Measurements from ENCODE around the gene TPRG1L. TPM values are rescaled to one million over a fixed set of nuclear protein-coding genes. Genes with fewer than 3 reads are reported as not detected.

The TPRG1L gene
- total and polyA plus RNA-seq, 3 donors from 2014 or later = 30.6 to 40.9 (median 33.3) TPM

GRCh38 chr1:3657096-3657475, 32.3 kb downstream of the TPRG1L start:
- no peak for TF ChIP-seq POLR2A (IDR thresholded peaks at IDR 0.05)
- TF ChIP-seq, protein P1, sequence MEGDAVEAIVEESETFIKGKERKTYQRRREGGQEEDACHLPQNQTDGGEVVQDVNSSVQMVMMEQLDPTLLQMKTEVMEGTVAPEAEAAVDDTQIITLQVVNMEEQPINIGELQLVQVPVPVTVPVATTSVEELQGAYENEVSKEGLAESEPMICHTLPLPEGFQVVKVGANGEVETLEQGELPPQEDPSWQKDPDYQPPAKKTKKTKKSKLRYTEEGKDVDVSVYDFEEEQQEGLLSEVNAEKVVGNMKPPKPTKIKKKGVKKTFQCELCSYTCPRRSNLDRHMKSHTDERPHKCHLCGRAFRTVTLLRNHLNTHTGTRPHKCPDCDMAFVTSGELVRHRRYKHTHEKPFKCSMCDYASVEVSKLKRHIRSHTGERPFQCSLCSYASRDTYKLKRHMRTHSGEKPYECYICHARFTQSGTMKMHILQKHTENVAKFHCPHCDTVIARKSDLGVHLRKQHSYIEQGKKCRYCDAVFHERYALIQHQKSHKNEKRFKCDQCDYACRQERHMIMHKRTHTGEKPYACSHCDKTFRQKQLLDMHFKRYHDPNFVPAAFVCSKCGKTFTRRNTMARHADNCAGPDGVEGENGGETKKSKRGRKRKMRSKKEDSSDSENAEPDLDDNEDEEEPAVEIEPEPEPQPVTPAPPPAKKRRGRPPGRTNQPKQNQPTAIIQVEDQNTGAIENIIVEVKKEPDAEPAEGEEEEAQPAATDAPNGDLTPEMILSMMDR (IDR thresholded peaks at IDR 0.05) = no peak
- WGBS, 2 donors = 70 to 76% methylated on average over 6 of the region's 6 CpGs

DNA sequence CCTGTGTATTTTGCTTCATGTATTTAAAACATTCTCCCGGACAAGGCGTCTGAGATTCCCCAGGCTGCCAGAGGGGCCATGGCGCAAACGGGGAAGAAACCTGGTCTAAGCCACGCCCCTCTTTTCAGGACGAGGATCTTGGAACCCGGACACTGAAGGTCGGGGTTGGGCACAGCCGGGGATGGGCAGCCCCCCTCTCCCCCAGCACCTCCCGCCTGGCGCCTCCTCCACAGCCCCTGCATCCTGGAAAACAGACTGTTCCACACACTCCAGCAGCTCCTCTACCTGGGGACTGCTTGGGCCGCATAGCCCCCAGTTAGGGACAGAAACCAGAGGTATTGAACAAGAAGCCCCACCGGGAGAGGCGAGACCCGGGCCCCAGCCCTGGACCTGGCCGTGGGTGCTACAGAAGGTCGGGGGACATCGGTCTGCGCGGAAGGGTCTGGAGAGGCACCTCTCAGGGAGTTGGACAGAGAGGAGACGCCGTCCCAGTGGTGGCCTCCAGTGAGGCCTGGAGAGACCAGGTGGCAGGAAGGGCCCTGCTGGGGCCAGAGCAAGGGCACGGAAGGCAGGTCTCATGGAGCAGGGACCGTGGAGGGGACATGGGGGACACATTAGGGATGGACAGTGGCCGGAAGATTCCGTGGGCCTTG, 32.9 kb downstream of the TPRG1L start:
- H3K9me3 ChIP-seq = no peaks in the 10 kb centered on the region
- H3K4me1 ChIP-seq = no peaks in the 10 kb centered on the region
- no peak overlapping the region for H3K27ac ChIP-seq
- WGBS, 2 donors = 83 to 84% methylated on average over 19 to 26 of the region's 26 CpGs
- no peak for DNase-seq
- intact Hi-C loops (cut with DNase I; ENCODE audit: low total_unique reads) = no loop called here
- no peaks in the 10 kb centered on the region for H3K36me3 ChIP-seq (ENCODE audit: low read depth, missing control alignments)
- H3K4me3 ChIP-seq = no peak overlapping the region
- no peaks in the 10 kb centered on the region for H3K27me3 ChIP-seq
- TF ChIP-seq POLR2A (IDR thresholded peaks at IDR 0.05) = no peak
- TF ChIP-seq, protein P1 (IDR thresholded peaks at IDR 0.05) = no peak

More at GRCh38 chr1:3657096-3657475, 32.3 kb downstream of the TPRG1L start:
- DNase-seq = no peak
- Histone ChIP-seq H3K27ac (no peak overlapping the region), H3K4me3 (no peak overlapping the region), H3K9me3 (no peaks in the 10 kb centered on the region), H3K4me1 (no peaks in the 10 kb centered on the region), H3K27me3 (no peaks in the 10 kb centered on the region), H3K36me3 (ENCODE audit: low read depth, missing control alignments) (no peaks in the 10 kb centered on the region)
- intact Hi-C loops (cut with DNase I; ENCODE audit: low total_unique reads) = no loop called here

GRCh38 chr1:3658231-3658615, 33.4 kb downstream of the TPRG1L start:
- Histone ChIP-seq H3K9me3 (no peaks in the 10 kb centered on the region), H3K36me3 (ENCODE audit: low read depth, missing control alignments) (no peaks in the 10 kb centered on the region), H3K27me3 (no peaks in the 10 kb centered on the region), H3K4me3 (no peak overlapping the region), H3K4me1 (no peaks in the 10 kb centered on the region), H3K27ac (no peak overlapping the region)
- 56 to 66% methylated on average over 14 of the region's 14 CpGs for WGBS, 2 donors
- no peak for DNase-seq
- intact Hi-C loops (cut with DNase I; ENCODE audit: low total_unique reads) = no loop called here
- no peak for TF ChIP-seq POLR2A (IDR thresholded peaks at IDR 0.05)
- TF ChIP-seq, protein P1 (IDR thresholded peaks at IDR 0.05) = no peak

DNA sequence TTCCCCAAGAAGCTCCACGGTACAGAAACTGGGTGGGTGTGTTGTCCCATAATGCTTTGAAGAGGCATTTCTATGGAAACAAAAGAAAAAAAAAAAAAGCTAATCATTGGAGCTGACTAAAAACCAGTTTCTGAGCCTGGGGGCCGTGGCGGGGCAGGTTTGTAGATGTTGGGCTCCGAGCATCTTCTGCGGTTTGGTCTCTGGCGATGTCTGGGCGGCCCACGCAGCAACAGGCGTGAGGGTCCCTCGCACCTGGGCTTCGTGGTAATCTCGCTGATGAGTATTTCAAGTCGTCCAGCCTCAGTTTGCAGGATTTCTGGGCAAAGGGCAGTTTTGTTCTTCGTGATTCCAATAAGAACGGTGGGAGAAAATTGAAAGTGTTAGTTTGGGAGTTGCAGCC, 34.3 kb downstream of the TPRG1L start:
- Histone ChIP-seq H3K4me1 (no peaks in the 10 kb centered on the region), H3K4me3 (no peak overlapping the region), H3K27me3 (no peaks in the 10 kb centered on the region), H3K36me3 (ENCODE audit: low read depth, missing control alignments) (no peaks in the 10 kb centered on the region), H3K9me3 (no peaks in the 10 kb centered on the region), H3K27ac (no peak overlapping the region)
- 75 to 88% methylated on average over 15 of the region's 15 CpGs for WGBS, 2 donors
- TF ChIP-seq POLR2A (IDR thresholded peaks at IDR 0.05) = no peak
- TF ChIP-seq, protein P1 (IDR thresholded peaks at IDR 0.05) = no peak
- DNase-seq = no peak
- intact Hi-C loops (cut with DNase I; ENCODE audit: low total_unique reads) = no loop called here

DNA sequence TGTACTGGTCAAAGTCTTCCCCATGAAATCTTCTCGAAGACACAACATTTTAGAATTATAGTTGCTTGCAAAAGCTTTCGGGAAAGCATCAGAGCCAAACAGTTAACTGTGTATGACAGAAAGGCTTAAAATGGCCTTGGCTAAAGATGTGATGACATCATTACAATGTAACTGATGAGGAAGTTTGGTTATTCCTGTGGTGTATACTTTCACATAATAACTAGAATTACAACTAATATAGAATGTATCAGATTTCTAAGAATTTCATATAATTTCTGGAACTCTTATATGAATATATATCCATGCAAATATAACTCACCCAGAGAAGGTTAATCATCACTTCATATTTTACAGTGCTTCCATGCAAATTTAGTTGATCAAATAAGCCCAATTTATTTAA, 35.9 kb downstream of the TPRG1L start:
- no peaks in the 10 kb centered on the region for H3K4me1 ChIP-seq
- no peak overlapping the region for H3K4me3 ChIP-seq
- H3K27ac ChIP-seq = no peak overlapping the region
- no peaks in the 10 kb centered on the region for H3K36me3 ChIP-seq (ENCODE audit: low read depth, missing control alignments)
- intact Hi-C loops (cut with DNase I; ENCODE audit: low total_unique reads) = no loop called here
- H3K9me3 ChIP-seq = no peaks in the 10 kb centered on the region
- no peaks in the 10 kb centered on the region for H3K27me3 ChIP-seq
- WGBS, 2 donors = 84 to 87% methylated on average over 2 of the region's 2 CpGs
- no peak for TF ChIP-seq POLR2A (IDR thresholded peaks at IDR 0.05)
- TF ChIP-seq, protein P1 (IDR thresholded peaks at IDR 0.05) = no peak
- DNase-seq = no peak

Measured in testis (tissue), 3 donors.